Measurements from ENCODE around the gene HAP1.

Gene HAP1

GRCh38 chr17:41741709-41742108, 7.3 kb upstream of the HAP1 start:
- no peak for DNase-seq (ENCODE audit: low read depth, low spot score)
- TF ChIP-seq CTCF (IDR thresholded peaks at IDR 0.05; ENCODE audit: insufficient read depth, low read length, missing control alignments) = no peak
- no peak overlapping the region for H3K4me3 ChIP-seq (ENCODE audit: low read depth, low read length)
- POLR2A ChIA-PET = no interaction called here
- CTCF ChIA-PET = interaction anchor here (1.6 to 7.7 kb wide), 4 partner anchors 10 to 57 kb away, joined by 3 to 107 read pairs (median 14); partner anchors contain the start of gene JUP

- DNase-seq (ENCODE audit: low read depth, low spot score) = no peak
- no peak overlapping the region for H3K4me3 ChIP-seq (ENCODE audit: low read depth, low read length)
- no peak for TF ChIP-seq CTCF (IDR thresholded peaks at IDR 0.05; ENCODE audit: insufficient read depth, low read length, missing control alignments)
- POLR2A ChIA-PET = interaction anchor here (1.1 kb wide), 1 partner anchor 62 kb away, joined by 3 read pairs; no protein-coding TSS in a partner anchor
- CTCF ChIA-PET = interaction anchor here (1.2 to 7.7 kb wide), 7 partner anchors 9 to 70 kb away, joined by 3 to 107 read pairs (median 3); no protein-coding TSS in a partner anchor
These were observed 6.1 kb upstream of the HAP1 start for GRCh38 chr17:41740506-41740905.

GRCh38 chr17:41739661-41740352, 5.4 kb upstream of the HAP1 start:
- ChIA-PET POLR2A (interaction anchor here (1.1 kb wide), 1 partner anchor 62 kb away, joined by 3 read pairs; no protein-coding TSS in a partner anchor), CTCF (interaction anchor here (0.7 to 7.7 kb wide), 8 partner anchors 8 to 71 kb away, joined by 3 to 107 read pairs (median 4); no protein-coding TSS in a partner anchor)
- DNase-seq (ENCODE audit: low read depth, low spot score) = no peak
- TF ChIP-seq CTCF (IDR thresholded peaks at IDR 0.05; ENCODE audit: insufficient read depth, low read length, missing control alignments) = no peak
- no peak overlapping the region for H3K4me3 ChIP-seq (ENCODE audit: low read depth, low read length)

- no peak for TF ChIP-seq CTCF (IDR thresholded peaks at IDR 0.05; ENCODE audit: insufficient read depth, low read length, missing control alignments)
- DNase-seq (ENCODE audit: low read depth, low spot score) = no peak
- ChIA-PET POLR2A (no interaction called here), CTCF (interaction anchor here (0.7 to 7.7 kb wide), 3 partner anchors 10 to 60 kb away, joined by 4 to 107 read pairs (median 5); no protein-coding TSS in a partner anchor)
- H3K4me3 ChIP-seq (ENCODE audit: low read depth, low read length) = no peak overlapping the region
These were observed 4.3 kb upstream of the HAP1 start for GRCh38 chr17:41738801-41739112.

- no peak for DNase-seq (ENCODE audit: low read depth, low spot score)
- peak; percentile 93 for TF ChIP-seq CTCF (IDR thresholded peaks at IDR 0.05; ENCODE audit: insufficient read depth, low read length, missing control alignments)
- H3K4me3 ChIP-seq (ENCODE audit: low read depth, low read length) = no peak overlapping the region
- ChIA-PET CTCF (interaction anchor here (0.5 to 7.7 kb wide), 39 partner anchors 10 to 223 kb away, joined by 3 to 189 read pairs (median 6); partner anchors contain the start of genes FKBP10, GAST, JUP and KLHL11), POLR2A (interaction anchor here (1.0 to 1.2 kb wide), 2 partner anchors 48 to 64 kb away, joined by 4 to 5 read pairs; partner anchors contain the start of gene JUP)
These were observed 3.8 kb upstream of the HAP1 start for GRCh38 chr17:41738077-41738800.

GRCh38 chr17:41737680-41738023, 3.2 kb upstream of the HAP1 start:
- ChIA-PET POLR2A (interaction anchor here (1.0 to 1.2 kb wide), 2 partner anchors 49 to 64 kb away, joined by 4 to 5 read pairs; partner anchors contain the start of gene JUP), CTCF (interaction anchor here (0.5 to 4.9 kb wide), 40 partner anchors 9 to 224 kb away, joined by 3 to 189 read pairs (median 5); partner anchors contain the start of genes FKBP10, GAST, JUP and KLHL11)
- DNase-seq (ENCODE audit: low read depth, low spot score) = no peak
- H3K4me3 ChIP-seq (ENCODE audit: low read depth, low read length) = no peak overlapping the region
- TF ChIP-seq CTCF (IDR thresholded peaks at IDR 0.05; ENCODE audit: insufficient read depth, low read length, missing control alignments) = no peak

Data from AG04449 (cell line).